ENCODE measurements around the gene PTPRM. TPM values are rescaled to one million over a fixed set of nuclear protein-coding genes. Genes with fewer than 3 reads are reported as not detected.

PTPRM gene
- total RNA-seq, 1 donor from 2014 or later: 13.9 TPM

GRCh38 chr18:8397034-8397433 is 829.9 kb downstream of the PTPRM start:
- H3K27ac Mint-ChIP-seq: peak overlapping the region; percentile 43
- H4K20me1 ChIP-seq (ENCODE audit: low read depth): no peaks in the 10 kb centered on the region
- peaks cover 14% of the 10 kb centered on the region for H3K4me1 Mint-ChIP-seq
- no peaks in the 10 kb centered on the region for H3K4me1 ChIP-seq
- peaks cover 3% of the 10 kb centered on the region for H3K27me3 Mint-ChIP-seq (ENCODE audit: insufficient read depth, low read depth)
- no peaks in the 10 kb centered on the region for H3K79me2 ChIP-seq (ENCODE audit: low read depth)
- no peak for DNase-seq (ENCODE audit: low spot score)
- H3K9ac ChIP-seq: no peak overlapping the region
- TF ChIP-seq EZH2phosphoT487 (IDR thresholded peaks at IDR 0.05): no peak
- no peak for TF ChIP-seq CTCF (IDR thresholded peaks at IDR 0.05)
- TF ChIP-seq EZH2 (IDR thresholded peaks at IDR 0.05): no peak
- no peak overlapping the region for H2AFZ ChIP-seq (replicated peaks)
- no peak overlapping the region for H3K4me3 ChIP-seq
- no peaks in the 10 kb centered on the region for H3K27me3 ChIP-seq
- H3K36me3 ChIP-seq: no peaks in the 10 kb centered on the region
- no peaks in the 10 kb centered on the region for H3F3A ChIP-seq (ENCODE audit: low read depth)
- no peak overlapping the region for H3K4me3 Mint-ChIP-seq
- no peaks in the 10 kb centered on the region for H3K9me3 Mint-ChIP-seq
- H3K27ac ChIP-seq: no peak overlapping the region
- H3K9me3 ChIP-seq (ENCODE audit: low read depth): no peaks in the 10 kb centered on the region
- H3K36me3 Mint-ChIP-seq: peaks cover 13% of the 10 kb centered on the region
- H3K4me2 ChIP-seq: no peak overlapping the region

DNA sequence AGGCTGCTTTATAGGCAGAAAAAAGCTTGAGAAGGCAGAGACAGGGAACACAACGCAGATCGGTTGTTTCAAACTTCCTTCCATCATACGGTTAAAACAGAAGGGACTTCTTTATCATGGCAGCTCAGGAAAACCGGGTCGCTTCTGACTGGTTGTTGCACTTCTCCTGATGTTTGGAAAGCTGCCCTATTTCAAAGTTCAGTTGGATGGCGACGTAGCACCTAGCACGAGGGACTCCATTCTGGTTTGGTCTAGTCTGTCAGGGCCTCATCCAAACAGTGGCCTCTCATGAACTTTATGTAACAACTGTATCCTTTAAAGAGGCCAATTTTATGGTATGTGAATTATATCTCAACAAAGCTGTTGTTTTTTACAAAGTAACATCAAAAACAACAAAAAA is 832.0 kb downstream of the PTPRM start:
- Histone ChIP-seq H3K4me3 (no peak overlapping the region), H3K4me1 (no peaks in the 10 kb centered on the region), H2AFZ (replicated peaks) (no peak overlapping the region), H3K36me3 (no peaks in the 10 kb centered on the region), H3F3A (ENCODE audit: low read depth) (no peaks in the 10 kb centered on the region), H3K9me3 (ENCODE audit: low read depth) (no peaks in the 10 kb centered on the region), H3K4me2 (no peak overlapping the region), H3K9ac (no peak overlapping the region), H3K79me2 (ENCODE audit: low read depth) (no peaks in the 10 kb centered on the region), H4K20me1 (ENCODE audit: low read depth) (no peaks in the 10 kb centered on the region), H3K27me3 (no peaks in the 10 kb centered on the region), H3K27ac (no peak overlapping the region)
- Mint-ChIP-seq H3K4me3 (no peak overlapping the region), H3K27me3 (ENCODE audit: insufficient read depth, low read depth) (peaks cover 3% of the 10 kb centered on the region), H3K36me3 (peaks cover 11% of the 10 kb centered on the region), H3K27ac (no peak overlapping the region), H3K9me3 (no peaks in the 10 kb centered on the region), H3K4me1 (peaks cover 14% of the 10 kb centered on the region)
- no peak for DNase-seq (ENCODE audit: low spot score)
- no peak for TF ChIP-seq CTCF (IDR thresholded peaks at IDR 0.05)
- TF ChIP-seq EZH2 (IDR thresholded peaks at IDR 0.05): no peak
- TF ChIP-seq EZH2phosphoT487 (IDR thresholded peaks at IDR 0.05): no peak

DNA sequence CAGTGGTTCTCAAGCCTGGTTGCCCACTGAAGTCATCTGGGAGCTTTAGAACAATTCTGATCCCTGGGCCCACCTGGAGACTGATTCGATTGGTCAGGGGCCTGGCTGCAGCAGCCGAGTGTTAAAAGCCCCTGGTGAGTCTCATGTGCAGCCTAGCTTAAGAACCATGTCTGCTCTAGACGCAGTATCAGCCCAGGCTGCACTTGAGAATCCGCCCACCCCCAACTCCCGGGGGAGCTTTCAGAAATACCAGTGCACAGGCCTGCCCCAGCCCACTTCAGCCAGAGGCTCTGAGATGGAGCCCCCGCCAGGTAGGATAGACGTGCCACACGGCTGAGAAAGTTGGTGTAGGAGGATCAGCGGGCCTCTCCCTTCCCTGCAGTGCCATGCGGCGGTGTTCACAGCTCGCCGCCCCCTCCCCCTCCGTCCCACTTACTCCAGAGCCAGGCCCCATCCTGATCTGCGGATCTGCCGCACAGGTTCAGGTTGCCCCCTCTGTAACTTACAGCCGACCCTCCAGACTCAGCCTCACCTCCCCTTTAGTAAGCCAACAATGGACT is 833.2 kb downstream of the PTPRM start:
- Histone ChIP-seq H3F3A (ENCODE audit: low read depth) (no peaks in the 10 kb centered on the region), H2AFZ (replicated peaks) (no peak overlapping the region), H3K4me3 (no peak overlapping the region), H4K20me1 (ENCODE audit: low read depth) (no peaks in the 10 kb centered on the region), H3K4me1 (no peaks in the 10 kb centered on the region), H3K79me2 (ENCODE audit: low read depth) (no peaks in the 10 kb centered on the region), H3K4me2 (no peak overlapping the region), H3K9me3 (ENCODE audit: low read depth) (no peaks in the 10 kb centered on the region), H3K9ac (no peak overlapping the region), H3K36me3 (no peaks in the 10 kb centered on the region), H3K27me3 (no peaks in the 10 kb centered on the region), H3K27ac (no peak overlapping the region)
- DNase-seq (ENCODE audit: low spot score): no peak
- Mint-ChIP-seq H3K4me3 (no peak overlapping the region), H3K4me1 (peaks cover 6% of the 10 kb centered on the region), H3K9me3 (no peaks in the 10 kb centered on the region), H3K36me3 (peaks cover 10% of the 10 kb centered on the region), H3K27ac (no peak overlapping the region), H3K27me3 (ENCODE audit: insufficient read depth, low read depth) (peaks cover 3% of the 10 kb centered on the region)
- no peak for TF ChIP-seq CTCF (IDR thresholded peaks at IDR 0.05)
- TF ChIP-seq EZH2phosphoT487 (IDR thresholded peaks at IDR 0.05): no peak
- TF ChIP-seq EZH2 (IDR thresholded peaks at IDR 0.05): no peak

All from neural progenitor cell (in vitro differentiated cells).